Rectal smooth muscle tissue (tissue), 1 donor: ENCODE measurements around the gene TARS3.

Experiments
- H3K27ac ChIP-seq: one replicate; pipeline ENCODE4 v1.7.0; 2013; ENCODE audit warnings: low read depth, low read length, inconsistent platforms
- H3K27me3 ChIP-seq: one replicate; pipeline ENCODE4 v1.7.0; 2013; ENCODE audit warnings: low read length; ENCODE audit not compliant: control insufficient read depth, insufficient read depth
- H3K36me3 ChIP-seq: one replicate; pipeline ENCODE4 v1.7.0; 2013; ENCODE audit warnings: low read length; ENCODE audit not compliant: control insufficient read depth, insufficient read depth
- H3K4me1 ChIP-seq: one replicate; pipeline ENCODE4 v1.7.0; 2013; ENCODE audit warnings: low read length; ENCODE audit not compliant: control insufficient read depth, insufficient read depth
- H3K4me3 ChIP-seq: one replicate; pipeline ENCODE4 v1.7.0; 2013; ENCODE audit warnings: low read length
- H3K9ac ChIP-seq: one replicate; pipeline ENCODE4 v1.7.0; 2013; ENCODE audit warnings: low read length

The TARS3 gene

DNA sequence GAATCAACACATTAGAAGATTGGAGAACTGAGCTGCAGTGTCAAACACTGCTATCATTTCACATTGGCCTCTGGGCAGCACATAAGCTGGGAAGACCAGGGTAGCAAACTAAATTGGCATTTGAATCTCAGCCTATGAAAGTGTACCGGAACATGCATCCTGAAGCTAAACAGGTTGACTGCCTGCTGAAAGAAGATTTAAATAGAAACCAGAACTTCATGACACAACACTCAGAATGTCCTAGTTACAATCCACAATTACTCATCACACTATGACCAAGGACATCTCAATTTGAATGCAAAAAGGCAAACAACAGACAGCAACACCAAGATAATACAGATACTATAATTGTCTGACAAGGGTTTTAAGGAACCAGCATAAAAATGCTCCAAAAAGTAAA, 98.3 kb downstream of the TARS3 start:
- H3K36me3 ChIP-seq = peaks cover 3% of the 10 kb centered on the region
- H3K27me3 ChIP-seq = no peaks in the 10 kb centered on the region
- H3K4me1 ChIP-seq = no peaks in the 10 kb centered on the region
- no peak overlapping the region for H3K27ac ChIP-seq
- H3K9ac ChIP-seq = no peak overlapping the region
- H3K4me3 ChIP-seq = no peak overlapping the region

DNA sequence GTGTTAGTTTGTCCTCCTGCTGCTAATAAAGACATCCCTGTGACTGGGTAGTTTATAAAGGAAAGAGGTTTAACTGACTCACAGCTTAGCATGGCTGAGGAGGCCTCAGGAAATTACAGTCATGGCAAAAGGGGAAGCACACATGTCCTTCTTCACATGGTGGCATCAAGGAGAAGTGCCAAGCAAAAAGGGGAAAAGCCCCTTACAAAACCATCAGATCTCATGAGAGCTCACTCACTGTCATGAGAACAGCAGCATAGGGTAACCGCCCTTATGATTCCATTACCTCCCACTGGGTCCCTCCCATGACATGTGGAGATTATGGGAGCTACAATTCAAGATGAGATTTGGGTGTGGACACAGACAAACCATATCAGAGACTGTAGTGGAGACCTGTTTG, 99.1 kb downstream of the TARS3 start:
- no peak overlapping the region for H3K9ac ChIP-seq
- no peak overlapping the region for H3K4me3 ChIP-seq
- no peaks in the 10 kb centered on the region for H3K4me1 ChIP-seq
- H3K36me3 ChIP-seq = peaks cover 3% of the 10 kb centered on the region
- no peak overlapping the region for H3K27ac ChIP-seq
- H3K27me3 ChIP-seq = no peaks in the 10 kb centered on the region

DNA sequence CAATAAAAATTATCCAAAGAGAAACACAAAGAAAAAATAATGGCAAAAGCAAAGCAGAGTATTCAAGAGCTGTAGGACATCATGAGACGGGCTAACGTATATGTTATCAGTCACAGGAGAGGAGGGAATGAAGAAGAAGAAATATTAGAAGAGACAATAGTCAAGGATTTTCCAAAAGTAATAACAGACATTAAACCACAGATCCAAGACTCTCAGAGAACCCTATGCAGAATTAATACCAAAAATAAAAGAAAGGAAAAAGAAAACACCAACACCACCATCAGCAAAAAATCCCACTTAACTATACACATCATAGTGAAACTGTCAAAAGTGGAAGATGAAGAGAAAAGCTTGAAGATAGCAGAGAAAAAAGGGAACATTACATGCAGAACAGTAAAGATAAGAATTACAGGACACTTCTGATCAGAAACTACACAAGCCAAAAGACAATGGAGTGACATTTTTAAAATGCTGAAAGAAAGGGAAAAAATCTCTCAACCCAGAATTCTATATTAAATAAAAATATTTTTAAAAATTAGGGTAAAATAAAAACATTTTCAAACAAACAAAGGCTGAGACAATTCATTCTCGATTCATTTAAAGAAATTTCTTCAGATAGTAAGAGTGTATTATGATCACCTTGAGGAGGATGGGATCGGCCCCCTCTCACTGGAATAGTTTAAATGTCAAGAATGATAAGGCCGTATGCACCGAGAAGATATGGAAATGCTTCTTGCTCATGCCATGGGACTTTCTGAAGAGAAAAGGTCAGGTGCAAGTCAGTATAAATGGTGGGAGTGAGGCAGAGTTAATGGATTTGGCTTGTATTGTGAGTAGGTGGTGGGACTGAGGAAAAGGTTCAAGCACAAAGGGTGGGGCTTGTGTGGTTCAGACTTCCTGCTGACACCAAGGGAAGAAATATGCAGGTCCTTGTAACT, 100.6 kb downstream of the TARS3 start:
- Histone ChIP-seq H3K36me3 (peaks cover 3% of the 10 kb centered on the region), H3K9ac (no peak overlapping the region), H3K27me3 (no peaks in the 10 kb centered on the region), H3K4me3 (no peak overlapping the region), H3K4me1 (no peaks in the 10 kb centered on the region), H3K27ac (no peak overlapping the region)

DNA sequence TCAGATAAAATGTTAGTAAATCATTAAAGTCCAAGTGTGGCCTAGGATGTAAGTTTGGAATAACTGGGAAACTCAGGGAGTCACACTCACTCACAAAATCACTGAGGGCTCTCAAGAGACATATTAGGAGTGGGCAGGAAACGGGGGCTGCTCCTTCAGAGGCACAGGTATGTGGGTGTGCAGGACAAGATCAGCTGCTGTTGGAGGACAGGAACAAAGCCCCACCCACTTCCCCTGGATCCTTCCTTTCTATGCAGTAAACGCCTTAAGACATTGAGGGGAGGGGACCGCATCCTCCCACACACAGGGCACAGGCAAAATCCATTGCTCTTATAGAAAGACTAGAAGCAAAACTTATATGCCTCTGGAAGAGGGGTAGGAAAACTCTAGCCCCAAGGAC, 102.3 kb downstream of the TARS3 start:
- Histone ChIP-seq H3K4me3 (no peak overlapping the region), H3K27me3 (no peaks in the 10 kb centered on the region), H3K9ac (no peak overlapping the region), H3K36me3 (peaks cover 3% of the 10 kb centered on the region), H3K4me1 (no peaks in the 10 kb centered on the region), H3K27ac (no peak overlapping the region)

DNA sequence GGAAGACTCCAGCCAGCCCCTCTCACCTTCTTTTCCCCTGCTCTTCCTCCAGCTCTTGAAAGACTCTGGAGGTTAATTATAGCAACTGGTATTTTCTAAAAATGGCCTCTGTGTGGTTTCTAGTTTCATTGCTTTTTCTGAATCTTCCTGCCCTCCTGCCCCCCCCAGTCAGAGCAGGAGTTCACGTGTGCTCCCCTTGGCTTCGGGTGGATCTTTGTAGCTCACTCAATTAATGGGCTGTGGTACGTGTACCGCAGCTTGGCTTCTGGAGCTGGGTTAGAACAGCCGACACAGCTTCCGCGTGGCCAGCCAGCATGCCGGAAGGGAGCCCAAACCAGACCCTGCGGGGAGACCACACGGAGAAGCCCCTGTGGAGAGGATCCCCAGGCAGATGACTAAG, 103.6 kb downstream of the TARS3 start:
- Histone ChIP-seq H3K27ac (no peak overlapping the region), H3K27me3 (no peaks in the 10 kb centered on the region), H3K9ac (no peak overlapping the region), H3K4me3 (no peak overlapping the region), H3K4me1 (peaks cover 5% of the 10 kb centered on the region), H3K36me3 (peaks cover 3% of the 10 kb centered on the region)

DNA sequence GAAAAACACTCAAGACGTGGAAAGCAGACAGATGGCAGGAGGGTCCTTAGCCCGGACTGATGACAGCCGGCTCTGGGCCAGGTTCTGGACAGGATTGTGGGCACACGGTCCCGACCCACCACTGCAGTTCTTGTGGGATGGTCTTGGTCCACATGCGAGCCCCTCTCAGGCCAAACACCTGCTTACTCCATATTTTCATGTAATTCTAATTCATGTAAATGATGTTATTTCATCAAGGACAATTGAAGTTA, 104.7 kb downstream of the TARS3 start:
- Histone ChIP-seq H3K4me3 (no peak overlapping the region), H3K27me3 (no peaks in the 10 kb centered on the region), H3K27ac (no peak overlapping the region), H3K4me1 (peaks cover 5% of the 10 kb centered on the region), H3K9ac (no peak overlapping the region), H3K36me3 (no peaks in the 10 kb centered on the region)

DNA sequence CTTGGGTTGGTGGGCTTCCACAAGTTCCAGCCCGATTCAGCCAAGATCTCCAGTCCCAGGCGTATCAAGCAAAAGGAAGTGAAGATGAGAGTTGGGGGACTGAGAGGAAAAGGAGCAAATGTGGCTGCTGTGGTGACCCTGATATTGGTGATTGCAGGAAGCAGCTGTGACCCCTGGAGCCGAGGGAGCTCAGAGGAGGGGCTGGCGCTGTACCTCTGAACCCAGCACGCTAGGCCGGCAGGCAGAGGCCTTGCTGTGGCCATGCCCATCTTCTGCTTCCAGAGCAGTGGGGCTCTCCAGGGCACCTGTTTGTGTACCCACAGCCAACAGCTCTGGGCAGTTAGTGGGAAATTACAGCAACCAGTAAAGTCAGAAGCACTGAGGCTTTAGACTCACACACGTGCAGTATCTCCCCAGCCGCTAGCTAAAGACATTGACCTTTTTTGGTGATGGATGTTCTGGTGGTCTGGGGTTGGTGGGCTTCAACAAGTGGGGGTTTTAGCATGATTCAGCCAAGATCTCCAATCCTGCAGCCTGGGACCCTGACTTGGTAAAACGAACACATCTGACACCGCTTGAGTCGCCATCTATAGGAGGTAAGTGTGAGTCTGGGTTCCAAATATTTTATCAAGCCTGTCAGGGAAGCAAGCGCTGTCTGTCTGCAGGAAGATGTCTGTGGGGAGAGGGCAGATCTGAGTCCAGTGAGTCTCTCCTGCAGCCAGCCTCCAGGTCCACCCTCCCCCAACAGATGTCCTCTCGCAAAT, 105.2 kb downstream of the TARS3 start:
- H3K4me1 ChIP-seq = peaks cover 5% of the 10 kb centered on the region
- no peaks in the 10 kb centered on the region for H3K36me3 ChIP-seq

DNA sequence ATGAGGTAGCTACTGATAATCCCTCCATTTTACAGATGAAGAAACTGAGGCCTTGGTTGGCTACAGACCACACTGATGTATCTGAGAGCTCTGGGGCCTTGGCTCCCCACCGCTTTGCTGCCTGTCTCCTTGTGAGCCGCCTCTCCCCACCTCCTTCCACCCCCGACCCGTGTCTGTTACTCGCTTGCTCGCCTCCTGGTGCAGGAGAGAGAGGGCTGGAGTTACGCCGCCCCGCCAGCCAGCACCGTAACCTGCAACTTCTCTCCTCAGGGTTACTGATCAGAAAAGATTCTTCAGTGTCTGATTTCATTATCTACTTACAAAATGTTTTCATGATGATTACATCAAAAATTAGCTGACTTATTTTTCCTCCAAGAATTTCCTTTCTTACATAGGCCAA, 106.2 kb downstream of the TARS3 start:
- Histone ChIP-seq H3K27me3 (no peaks in the 10 kb centered on the region), H3K4me1 (peaks cover 5% of the 10 kb centered on the region), H3K9ac (no peak overlapping the region), H3K36me3 (no peaks in the 10 kb centered on the region), H3K27ac (no peak overlapping the region), H3K4me3 (no peak overlapping the region)

More for the DNA sequence above, 105.2 kb downstream of the TARS3 start:
- Histone ChIP-seq H3K27ac (no peak overlapping the region), H3K4me3 (no peak overlapping the region), H3K9ac (no peak overlapping the region), H3K27me3 (no peaks in the 10 kb centered on the region)

DNA sequence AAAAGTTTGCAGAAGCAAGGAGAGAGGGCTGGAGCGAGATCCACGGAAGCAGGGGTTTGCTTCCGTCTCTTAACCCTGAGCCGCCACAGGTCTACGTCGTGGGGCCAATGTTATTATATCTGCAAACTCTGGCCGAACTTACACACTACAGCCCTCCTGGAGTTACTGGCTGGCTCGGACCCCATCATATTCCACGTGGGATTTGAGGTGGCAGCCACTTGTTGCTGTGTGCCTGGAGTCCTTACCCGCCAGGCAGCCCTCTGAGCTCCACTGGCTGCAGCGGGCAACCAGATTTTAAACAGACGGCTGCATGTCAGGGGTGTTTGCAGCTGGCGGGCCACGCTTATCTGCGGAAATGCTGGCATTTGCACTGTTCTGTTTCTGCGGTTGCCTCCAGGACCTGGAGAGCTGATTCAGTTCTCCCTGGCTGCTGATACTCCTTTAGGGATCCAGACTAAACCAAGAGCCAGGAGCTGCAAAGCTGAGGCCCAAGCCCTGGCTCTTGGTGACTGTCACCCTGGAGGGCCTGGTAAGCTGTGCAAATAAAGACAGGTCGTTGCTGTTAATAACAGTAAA, 106.8 kb downstream of the TARS3 start:
- H3K27me3 ChIP-seq = no peaks in the 10 kb centered on the region

DNA sequence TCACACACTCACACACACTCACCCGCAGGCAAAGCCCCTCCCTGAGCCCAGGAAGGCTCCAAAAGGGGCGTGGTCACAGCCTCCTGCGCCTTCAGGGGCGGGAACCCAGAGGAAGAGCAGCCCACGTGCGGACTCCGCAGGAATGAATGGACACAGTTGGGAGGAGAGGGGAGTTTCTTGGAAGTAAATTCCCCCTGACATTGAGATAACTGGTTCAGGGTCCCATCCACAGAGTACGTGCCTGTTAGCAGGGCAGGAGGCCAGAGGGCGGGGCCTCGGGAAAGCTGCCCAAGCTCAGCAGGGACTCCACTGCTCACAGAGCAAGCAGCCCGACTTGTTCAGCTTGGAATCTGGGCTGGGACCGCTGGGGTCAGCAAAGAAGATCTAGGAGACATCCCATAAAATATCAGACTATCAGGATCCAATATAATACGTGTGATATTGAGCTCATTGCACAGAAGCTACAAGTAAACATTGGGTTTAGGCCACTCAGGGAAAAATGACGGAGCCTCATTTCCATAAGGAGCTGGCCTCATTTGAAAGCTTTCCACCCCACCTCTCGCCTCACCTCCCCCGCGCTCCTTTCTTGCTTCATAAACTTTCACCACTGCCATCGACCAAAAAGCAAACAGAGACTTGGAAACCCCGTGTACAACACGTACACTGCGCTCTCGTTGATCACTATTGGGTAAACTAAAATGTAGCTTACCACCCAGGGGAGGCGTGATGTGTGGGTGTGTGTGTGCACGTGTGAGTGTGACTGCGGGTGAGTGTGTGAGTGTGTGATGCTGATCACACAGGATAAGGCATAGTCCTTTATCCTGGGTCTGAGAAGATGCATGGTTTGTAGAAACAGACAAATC, 108.1 kb downstream of the TARS3 start:
- Histone ChIP-seq H3K9ac (no peak overlapping the region), H3K36me3 (no peaks in the 10 kb centered on the region), H3K4me1 (peaks cover 5% of the 10 kb centered on the region), H3K27me3 (no peaks in the 10 kb centered on the region), H3K4me3 (no peak overlapping the region), H3K27ac (no peak overlapping the region)

More for the DNA sequence above, 106.8 kb downstream of the TARS3 start:
- H3K4me3 ChIP-seq = no peak overlapping the region
- no peak overlapping the region for H3K27ac ChIP-seq
- H3K9ac ChIP-seq = no peak overlapping the region
- H3K36me3 ChIP-seq = no peaks in the 10 kb centered on the region
- peaks cover 5% of the 10 kb centered on the region for H3K4me1 ChIP-seq

DNA sequence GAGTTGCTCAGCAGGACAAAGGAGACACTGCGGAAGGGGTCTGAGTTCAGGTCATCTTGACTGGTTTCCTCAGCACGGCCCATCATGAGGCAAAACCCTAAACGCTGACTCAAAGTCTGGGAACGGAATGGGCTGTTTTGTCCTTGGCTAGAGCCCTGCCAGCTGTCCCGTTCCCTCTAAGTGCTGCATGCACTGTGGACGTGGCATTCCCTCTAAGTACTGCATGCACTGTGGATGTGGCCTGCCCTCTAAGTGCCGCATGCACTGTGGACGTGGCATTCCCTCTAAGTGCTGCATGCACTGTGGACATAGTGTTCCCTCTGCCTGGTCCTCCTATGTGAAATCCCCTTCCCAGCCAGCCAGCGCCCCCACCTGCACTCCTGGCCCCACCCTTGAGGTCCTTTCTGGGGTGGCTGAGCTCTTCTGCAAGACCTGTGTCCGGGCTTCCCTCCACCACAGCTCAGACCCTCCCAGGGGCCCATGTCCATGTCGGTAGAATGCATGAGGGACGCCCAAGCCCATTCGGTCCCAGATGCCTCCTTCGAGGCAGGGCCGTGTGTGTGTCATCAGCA, 108.8 kb downstream of the TARS3 start:
- no peak overlapping the region for H3K27ac ChIP-seq
- no peaks in the 10 kb centered on the region for H3K36me3 ChIP-seq
- H3K4me3 ChIP-seq = no peak overlapping the region
- H3K27me3 ChIP-seq = no peaks in the 10 kb centered on the region
- H3K4me1 ChIP-seq = peaks cover 5% of the 10 kb centered on the region
- H3K9ac ChIP-seq = no peak overlapping the region

DNA sequence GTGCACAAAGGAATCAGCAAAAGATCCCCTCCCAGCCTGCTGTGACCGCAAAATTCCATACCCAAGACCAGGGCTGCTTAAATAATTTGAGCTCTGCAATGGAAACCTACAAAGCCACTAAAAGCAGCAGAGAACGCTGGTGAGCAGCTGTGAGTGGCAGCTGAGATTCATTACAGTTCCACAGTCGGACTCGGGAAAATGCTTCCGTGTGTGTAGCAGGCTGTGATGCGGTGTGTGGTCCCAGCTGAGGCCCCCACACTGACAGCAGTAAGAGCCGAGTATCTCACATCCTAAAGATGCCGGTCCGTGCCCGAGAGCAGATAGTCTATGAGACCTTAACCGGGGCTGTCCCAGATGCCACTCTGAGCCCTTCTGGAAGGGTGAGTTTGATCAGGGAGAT, 109.5 kb downstream of the TARS3 start:
- Histone ChIP-seq H3K27ac (no peak overlapping the region), H3K4me3 (no peak overlapping the region), H3K9ac (no peak overlapping the region), H3K36me3 (no peaks in the 10 kb centered on the region), H3K27me3 (no peaks in the 10 kb centered on the region), H3K4me1 (peaks cover 5% of the 10 kb centered on the region)
